H1 (cell line): ENCODE data around the gene NEK3. TPM values are rescaled to one million over a fixed set of nuclear protein-coding genes. Genes with fewer than 3 reads are reported as not detected.

ENCODE experiments used
- CTCF ChIA-PET: fragments of 300-600 bp; sonication (Branson Sonifier 250); formaldehyde crosslinking; loops from one replicate; lab custom pipeline; 2021; ENCODE audit not compliant: partially characterized antibody; lab: Charles Lee
- POLR2A ChIA-PET: fragments of 300-600 bp; sonication (Branson Sonifier 250); formaldehyde crosslinking; loops from one replicate; lab custom pipeline; 2021; ENCODE audit warnings: inconsistent platforms; ENCODE audit not compliant: partially characterized antibody; lab: Charles Lee
- DNase-seq, 2 experiments: peaks; one replicate each; pipeline versions ENCODE4 v3.0.0 to v3.0.0-alpha.2; 2010 to 2022; ENCODE audit warnings: low spot score in 2 of 2, low read depth in 1 of 2, mixed read lengths in 1 of 2
- FAIRE-seq: peaks from 2 replicates; lab custom pipeline; 2011; peaks lifted over from hg19 to GRCh38; lab: Jason Lieb, UNC
- H2AFZ ChIP-seq: 2 replicates; pipeline ENCODE4 v1.8.1; 2012; ENCODE audit warnings: low read length, inconsistent platforms
- H2AK5ac ChIP-seq: 2 replicates; pipeline ENCODE4 v1.6.1; 2013; ENCODE audit warnings: low read depth, low read length
- H2BK120ac ChIP-seq: replicated peaks from 2 replicates; pipeline ENCODE3; 2013; ENCODE audit warnings: low read depth, low read length, inconsistent platforms
- H2BK12ac ChIP-seq: 2 replicates; pipeline ENCODE4 v1.6.1; 2013; ENCODE audit warnings: low read depth, low read length
- H2BK15ac ChIP-seq: 2 replicates; pipeline ENCODE4 v1.6.1; 2013; ENCODE audit warnings: low read length
- H2BK20ac ChIP-seq: 2 replicates; pipeline ENCODE4 v1.6.1; 2013; ENCODE audit warnings: low read length
- H2BK5ac ChIP-seq: 2 replicates; pipeline ENCODE4 v1.6.1; 2013; ENCODE audit warnings: low read depth, low read length
- H3K14ac ChIP-seq: 2 replicates; pipeline ENCODE4 v1.6.1; 2013; ENCODE audit warnings: inconsistent platforms; ENCODE audit not compliant: insufficient read length
- H3K18ac ChIP-seq: 2 replicates; pipeline ENCODE4 v1.6.1; 2013; ENCODE audit warnings: low read length; ENCODE audit errors: extremely low read depth
- H3K23ac ChIP-seq: 2 replicates; pipeline ENCODE4 v1.6.1; 2013; ENCODE audit warnings: inconsistent platforms; ENCODE audit not compliant: insufficient read length
- H3K23me2 ChIP-seq: 2 replicates; pipeline ENCODE4 v1.6.1; 2013; ENCODE audit warnings: low read depth, low read length
- H3K27ac ChIP-seq: 2 replicates; pipeline ENCODE4 v1.6.1; 2011; ENCODE audit warnings: low read depth, low read length, inconsistent platforms
- H3K27me3 ChIP-seq, 4 experiments: replicated peaks in 1 of 4; 1 replicate in 1 of 4; 2 replicates in 3 of 4; pipeline versions ENCODE4 v1.6.1 to v1.8.1; 2011 to 2013; ENCODE audit warnings: low read length in 3 of 4, mild to moderate bottlenecking in 3 of 4, inconsistent platforms in 2 of 4, mixed read lengths in 2 of 4, moderate library complexity in 1 of 4; ENCODE audit not compliant: control insufficient read depth in 3 of 4, insufficient read depth in 3 of 4; ENCODE audit errors: extremely low read depth in 1 of 4
- H3K36me3 ChIP-seq, 4 experiments: 2 replicates each; pipeline versions ENCODE4 v1.6.1 to v1.8.1; 2011 to 2013; ENCODE audit warnings: mild to moderate bottlenecking in 4 of 4, low read length in 3 of 4, moderate library complexity in 2 of 4, control low read depth in 1 of 4, inconsistent platforms in 1 of 4; ENCODE audit not compliant: insufficient read depth in 4 of 4, control insufficient read depth in 2 of 4
- H3K4ac ChIP-seq: replicated peaks from 2 replicates; pipeline ENCODE3; 2013; ENCODE audit warnings: low read length, low read depth, mixed read lengths, inconsistent platforms; ENCODE audit not compliant: insufficient read length
- H3K4me1 ChIP-seq, 4 experiments: replicated peaks in 1 of 4; 1 replicate in 1 of 4; 2 replicates in 3 of 4; pipeline versions ENCODE4 v1.6.1 to v1.8.1; 2011 to 2013; ENCODE audit warnings: low read length in 3 of 4, inconsistent platforms in 2 of 4, mixed read lengths in 1 of 4; ENCODE audit not compliant: insufficient read depth in 4 of 4, control insufficient read depth in 3 of 4
- H3K4me2 ChIP-seq, 2 experiments: 2 replicates each; pipeline versions ENCODE4 v1.6.1 to v1.8.1; 2011 to 2013; ENCODE audit warnings: low read depth in 2 of 2, low read length in 2 of 2, control low read depth in 1 of 2, inconsistent platforms in 1 of 2, mild to moderate bottlenecking in 1 of 2; ENCODE audit not compliant: insufficient read depth in 1 of 2
- H3K4me3 ChIP-seq, 4 experiments: fragments of 200-600, 300-600 bp in 1 of 4; sonication (generic), shearing (Covaris generic), sonication (Bioruptor Twin) in 1 of 4; 2 replicates each; pipeline versions ENCODE4 v1.5.1 to v1.8.1; 2011 to 2016; ENCODE audit warnings: low read length in 4 of 4, low read depth in 3 of 4, control low read depth in 2 of 4, inconsistent platforms in 2 of 4, mild to moderate bottlenecking in 2 of 4, mixed read lengths in 1 of 4, moderate library complexity in 1 of 4; ENCODE audit not compliant: insufficient read depth in 2 of 4; ENCODE audit errors: extremely low read depth in 1 of 4
- H3K56ac ChIP-seq: replicated peaks from 2 replicates; pipeline ENCODE3; 2013; ENCODE audit warnings: low read depth, mild to moderate bottlenecking, mixed read lengths, low read length, inconsistent platforms; ENCODE audit not compliant: insufficient read length
- H3K79me1 ChIP-seq: 2 replicates; pipeline ENCODE4 v1.6.1; 2013; ENCODE audit warnings: low read depth, low read length, control low read depth
- H3K79me2 ChIP-seq, 2 experiments: 2 replicates each; pipeline versions ENCODE4 v1.6.1 to v1.8.1; 2012 to 2013; ENCODE audit warnings: low read length in 2 of 2, mild to moderate bottlenecking in 2 of 2, inconsistent platforms in 1 of 2; ENCODE audit not compliant: insufficient read depth in 2 of 2, control insufficient read depth in 1 of 2
- H3K9ac ChIP-seq, 4 experiments: replicated peaks in 1 of 4; 1 replicate in 1 of 4; 2 replicates in 3 of 4; pipeline versions ENCODE4 v1.6.1 to v1.8.1; 2011 to 2013; ENCODE audit warnings: low read depth in 3 of 4, low read length in 3 of 4, control low read depth in 2 of 4, mild to moderate bottlenecking in 2 of 4, moderate library complexity in 2 of 4, inconsistent platforms in 1 of 4; ENCODE audit errors: extremely low read depth in 1 of 4
- H3K9me3 ChIP-seq, 2 experiments: 2 replicates each; pipeline versions ENCODE4 v1.6.1 to v1.8.1; 2012 to 2013; ENCODE audit warnings: mild to moderate bottlenecking in 2 of 2, moderate library complexity in 2 of 2, control low read depth in 1 of 2, inconsistent platforms in 1 of 2, low read depth in 1 of 2, low read length in 1 of 2, mixed read lengths in 1 of 2; ENCODE audit not compliant: insufficient read depth in 2 of 2
- H4K20me1 ChIP-seq, 2 experiments: replicated peaks in 1 of 2; 2 replicates each; pipeline versions ENCODE3 to v1.8.1; 2011 to 2013; ENCODE audit warnings: inconsistent platforms in 2 of 2, low read length in 2 of 2, mild to moderate bottlenecking in 1 of 2; ENCODE audit not compliant: insufficient read depth in 2 of 2, control insufficient read depth in 1 of 2
- H4K5ac ChIP-seq: 2 replicates; pipeline ENCODE4 v1.6.1; 2013; ENCODE audit warnings: low read length, low read depth, mixed read lengths, inconsistent platforms; ENCODE audit not compliant: insufficient read length
- H4K8ac ChIP-seq: 2 replicates; pipeline ENCODE4 v1.8.0; 2013; ENCODE audit warnings: mild to moderate bottlenecking, moderate library complexity, low read length, inconsistent platforms; ENCODE audit not compliant: insufficient read depth; ENCODE audit errors: extremely low read depth
- H4K91ac ChIP-seq: replicated peaks from 2 replicates; pipeline ENCODE3; 2013; ENCODE audit warnings: low read length, mixed read lengths, inconsistent platforms; ENCODE audit not compliant: insufficient read length
- CEBPB ChIP-seq: IDR thresholded peaks from 2 replicates; pipeline ENCODE4 v1.6.1; 2012; ENCODE audit warnings: low read depth, low read length
- CTBP2 ChIP-seq: IDR thresholded peaks from 2 replicates; pipeline ENCODE4 v1.7.0; 2011; ENCODE audit warnings: borderline replicate concordance, mild to moderate bottlenecking, moderate library complexity, mixed read lengths, low read length; ENCODE audit not compliant: insufficient read depth, insufficient read length
- HDAC6 ChIP-seq: IDR thresholded peaks from one replicate; pipeline ENCODE4 v1.7.1; 2012; ENCODE audit warnings: low read depth, mild to moderate bottlenecking, inconsistent platforms, low read length, moderate library complexity
- JUN ChIP-seq: IDR thresholded peaks from 2 replicates; pipeline ENCODE4 v1.6.1; 2011; ENCODE audit warnings: low read depth, mild to moderate bottlenecking, improper control_type of control experiment, low read length
- JUND ChIP-seq: IDR thresholded peaks from 2 replicates; pipeline ENCODE4 v1.6.1; 2011; ENCODE audit warnings: mild to moderate bottlenecking, improper control_type of control experiment, low read length
- PHF8 ChIP-seq: fragments of 200-600 bp; sonication (generic); conservative IDR thresholded peaks from 2 replicates; pipeline ENCODE4 v1.7.1; 2012; ENCODE audit warnings: low read depth, mild to moderate bottlenecking, inconsistent platforms, low read length, moderate library complexity
- RFX5 ChIP-seq: IDR thresholded peaks from 2 replicates; pipeline ENCODE4 v1.6.1; 2011; ENCODE audit warnings: low read depth, low read length, improper control_type of control experiment, borderline replicate concordance
- SP1 ChIP-seq: IDR thresholded peaks from 2 replicates; pipeline ENCODE4 v1.6.1; 2011; ENCODE audit warnings: low read depth, low read length
- SP2 ChIP-seq: IDR thresholded peaks from 2 replicates; pipeline ENCODE4 v1.6.1; 2012; ENCODE audit warnings: mild to moderate bottlenecking, low read length, inconsistent platforms
- TAF7 ChIP-seq: optimal IDR thresholded peaks from 2 replicates; pipeline ENCODE3; 2011; ENCODE audit warnings: low read depth, mild to moderate bottlenecking, inconsistent platforms, low read length, moderate library complexity, borderline replicate concordance
- whole genome bisulfite sequencing, 2 experiments: shearing (Covaris generic) in 1 of 2; methylation state at CpG; one replicate each; pipeline versions ENCODE4 v1.1.6 to v1.1.7; 2013 to 2015; ENCODE audit warnings: low lambda C conversion rate in 2 of 2, mixed read lengths in 2 of 2, inconsistent platforms in 1 of 2, low coverage in 1 of 2, missing lambda C conversion rate in 1 of 2; ENCODE audit not compliant: insufficient replicate concordance in 2 of 2, insufficient coverage in 1 of 2, insufficient read length in 1 of 2; ENCODE audit errors: extremely low coverage in 1 of 2, missing lambda C conversion rate in 1 of 2; 5-methylcytosine and 5-hydroxymethylcytosine counted together
- polyA plus RNA-seq, 7 experiments: library from polyadenylated mRNA; depleted of rRNA in 3 of 7; stranded (reverse) in 5 of 7; unstranded in 2 of 7; fragments of >200 nt in 5 of 7; fragments of 200-250 nt in 2 of 7; gene quantifications; 1 replicate in 5 of 7; 2 replicates in 1 of 7; 4 replicates in 1 of 7; pipeline versions ENCODE4 v1.2.1 to v1.2.3, GENCODE V29; 2011 to 2013; ENCODE audit warnings: missing spikeins in 2 of 7, mixed read lengths in 2 of 7
- total RNA-seq: library from RNA; stranded (reverse); fragmentation: NEBNext Ultra II Directional; extraction: Animal tissue kit (Norgen Biotek cat#: 25700); gene quantifications from 2 replicates; pipeline ENCODE4 v1.2.1, GENCODE V29; 2021

Gene NEK3
- total and polyA plus RNA-seq, 2 of the 8 experiments (the other 6 are each of a cell fraction or from before 2014, with no cell fraction given): 11.4 to 26.0 TPM

DNA sequence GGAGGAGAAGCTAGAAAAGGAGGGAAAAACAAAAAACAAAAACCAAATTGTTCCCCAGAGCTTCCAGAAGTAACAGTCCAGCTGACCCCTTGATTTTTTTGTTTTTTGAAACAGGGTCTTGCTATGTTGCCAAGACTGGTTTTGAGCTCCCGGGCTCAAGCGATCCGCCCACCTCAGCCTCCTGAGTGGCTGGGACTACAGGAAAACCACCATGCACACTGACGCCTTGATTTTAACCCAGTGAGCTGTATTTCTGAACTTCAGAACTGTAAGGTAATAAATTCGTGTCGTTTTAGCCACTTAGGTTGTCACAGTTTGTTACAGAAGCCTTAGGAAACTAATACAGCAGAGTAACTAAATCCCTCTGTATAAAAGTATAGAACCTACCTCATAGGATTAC, 1.1 kb upstream of the NEK3 start:
- H3K79me2 ChIP-seq: no peaks in the 10 kb centered on the region
- H3K23ac ChIP-seq: no peak overlapping the region
- H2BK12ac ChIP-seq: no peak overlapping the region
- peaks cover 2 to 8% (median 7%) of the 10 kb centered on the region in 4 experiments for H3K27me3 ChIP-seq
- H2BK120ac ChIP-seq: no peak overlapping the region
- H3K79me1 ChIP-seq: no peaks in the 10 kb centered on the region
- H4K20me1 ChIP-seq: no peaks in the 10 kb centered on the region
- H2BK20ac ChIP-seq: no peak overlapping the region
- no peaks in the 10 kb centered on the region for H3K36me3 ChIP-seq
- no peak overlapping the region for H3K14ac ChIP-seq
- H4K8ac ChIP-seq: no peak overlapping the region
- FAIRE-seq (no peak), DNase-seq (no peak)
- H2BK5ac ChIP-seq: no peak overlapping the region
- H3K23me2 ChIP-seq: no peaks in the 10 kb centered on the region; the same call in 1 of the 2 replicates
- H3K18ac ChIP-seq: no peak overlapping the region
- peaks cover 2 to 4% (median 2%) of the 10 kb centered on the region in 4 experiments; a peak in 4 of 7 replicates for H3K4me1 ChIP-seq
- no peak overlapping the region for H3K4me3 ChIP-seq
- no peak overlapping the region for H3K56ac ChIP-seq
- no peak overlapping the region for H3K27ac ChIP-seq
- no peak overlapping the region for H3K4me2 ChIP-seq
- 94% methylated on average over 6 of the region's 6 CpGs; no CpG with 5 or more reads in 1 of the 2 experiments for WGBS, 2 experiments
- no peak overlapping the region for H2BK15ac ChIP-seq
- H4K91ac ChIP-seq: no peak overlapping the region
- no peak overlapping the region for H2AK5ac ChIP-seq
- no peak overlapping the region for H2AFZ ChIP-seq
- H3K4ac ChIP-seq: no peak overlapping the region
- ChIA-PET POLR2A (no interaction called here), CTCF (interaction anchor here (0.8 to 2.2 kb wide), 6 partner anchors 14 to 291 kb away, joined by 3 to 8 read pairs (median 4); no protein-coding TSS in a partner anchor)
- no peak overlapping the region for H4K5ac ChIP-seq
- H3K9me3 ChIP-seq: peaks cover 0 to 4% of the 10 kb centered on the region in 2 experiments; a peak in 1 of 4 replicates
- H3K9ac ChIP-seq: no peak overlapping the region
- TF ChIP-seq HDAC6 (no peak), RFX5 (no peak), PHF8 (no peak), JUN (no peak), JUND (no peak), CTBP2 (no peak), CEBPB (no peak), TAF7 (no peak), SP1 (no peak), SP2 (no peak)
